ENCODE measurements around the gene PWP2.
"Not testable (repeated sequence)": the region's sequence is repeated elsewhere in the genome, so short reads cannot be mapped to it uniquely, and the experiment has no call there.

PWP2 gene

GRCh38 chr21:44107026-44107501 lies at the start of gene PWP2:
TSS of gene PWP2 (plus strand) at chr21:44107399. CDS start at chr21:44107417, 18 bp downstream.
- DNase-seq = not testable (repeated sequence)

- no peak for DNase-seq
Observed at GRCh38 chr21:44057960-44058651, 49.1 kb upstream of the PWP2 start.

- no peak for DNase-seq
Observed at GRCh38 chr21:44058652-44058964, 48.6 kb upstream of the PWP2 start.

GRCh38 chr21:44058981-44059380 lies 48.2 kb upstream of the PWP2 start:
- DNase-seq = no peak

GRCh38 chr21:44059710-44060109 lies 47.5 kb upstream of the PWP2 start:
- DNase-seq = no peak

DNA sequence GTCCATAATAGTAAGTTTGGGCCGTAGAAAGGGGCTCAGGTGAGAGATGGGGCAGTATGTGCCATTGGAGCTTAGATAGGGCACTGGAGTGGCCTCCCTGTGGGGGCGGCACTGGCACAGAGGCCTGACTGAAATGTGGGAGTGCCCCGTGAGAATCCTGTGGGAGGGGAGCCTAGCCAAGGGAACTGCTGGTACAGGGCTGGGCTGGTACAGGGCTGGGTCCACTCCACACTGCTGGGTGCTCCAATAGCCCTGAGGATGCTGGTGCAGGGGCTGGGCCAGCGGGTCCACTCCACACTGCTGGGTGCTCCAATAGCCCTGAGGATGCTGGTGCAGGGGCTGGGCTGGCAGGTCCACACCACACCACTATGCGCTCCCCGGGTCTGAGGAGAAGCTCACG lies 44.8 kb upstream of the PWP2 start:
- DNase-seq = no peak

GRCh38 chr21:44063151-44063912 lies 43.9 kb upstream of the PWP2 start:
- no peak for DNase-seq

DNA sequence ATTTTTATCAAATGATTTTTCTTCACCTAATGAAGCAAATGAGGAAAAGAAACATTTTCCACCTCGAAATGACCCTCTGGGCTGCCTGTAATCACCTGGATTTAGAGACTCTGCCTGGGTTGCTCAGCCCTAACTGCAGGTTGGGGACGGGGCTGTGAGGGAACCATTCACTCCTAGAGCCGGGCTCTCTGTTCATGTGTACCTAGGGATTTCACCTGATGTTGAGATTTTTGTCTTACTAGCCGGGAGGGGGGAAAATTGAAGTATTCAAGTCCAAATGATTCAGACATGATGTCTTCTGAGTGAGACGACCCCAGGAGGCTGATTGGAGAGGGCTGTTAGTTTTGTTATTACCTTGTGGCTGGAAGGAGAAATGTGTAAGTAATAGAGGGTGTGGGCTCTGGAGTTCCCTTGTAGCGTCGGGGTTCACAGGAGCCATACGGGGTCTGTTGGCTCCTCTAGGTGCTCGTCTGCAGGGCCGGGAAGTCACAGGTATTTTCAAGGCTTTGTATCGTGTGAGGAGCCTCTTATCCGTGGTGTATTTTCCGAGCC lies 42.3 kb upstream of the PWP2 start:
- no peak for DNase-seq

GRCh38 chr21:44065428-44065827 lies 41.8 kb upstream of the PWP2 start:
- peak; percentile 44 for DNase-seq

GRCh38 chr21:44066116-44066515 lies 41.1 kb upstream of the PWP2 start:
- no peak for DNase-seq

DNA sequence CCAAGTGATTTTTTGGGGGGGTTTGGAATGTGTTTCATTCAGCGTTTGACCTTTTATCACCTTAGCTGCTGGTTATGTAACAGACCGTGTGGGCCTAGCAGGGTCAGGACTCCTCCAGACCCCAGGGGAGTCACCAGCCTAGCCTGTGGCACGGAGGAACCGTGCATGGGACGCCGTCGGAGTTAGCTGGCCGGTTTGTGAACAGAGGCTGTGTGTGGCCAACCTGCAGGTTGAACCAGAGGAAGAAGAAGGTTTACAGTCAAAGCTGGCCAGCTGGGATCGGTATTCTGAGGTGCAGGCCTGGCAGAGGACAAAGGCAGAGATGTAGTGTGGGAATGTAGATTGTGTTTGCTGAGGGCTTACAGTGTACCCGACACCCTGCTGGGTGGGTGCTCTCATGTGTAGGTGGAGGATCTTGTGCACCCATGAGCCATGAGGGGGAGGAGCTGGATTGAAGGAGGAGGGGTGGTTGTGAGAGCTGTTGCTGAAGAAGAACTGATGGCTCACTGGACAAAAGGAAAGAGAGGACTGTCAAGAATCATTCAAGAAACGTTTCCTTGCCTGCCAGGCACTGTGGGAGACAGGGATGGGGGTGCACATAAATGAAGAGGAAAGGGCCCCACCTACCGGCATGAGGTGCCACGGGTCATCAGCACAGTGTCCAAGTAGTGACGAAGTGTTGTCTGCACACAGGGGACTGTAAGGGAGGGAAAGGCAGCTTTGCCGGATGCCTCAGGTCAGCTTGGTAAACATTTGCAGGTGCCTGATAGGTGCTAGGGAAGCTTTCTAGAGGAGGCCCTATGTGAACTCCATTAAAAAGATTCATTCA lies 40.0 kb upstream of the PWP2 start:
- DNase-seq = no peak

GRCh38 chr21:44070391-44070790 lies 36.8 kb upstream of the PWP2 start:
- no peak for DNase-seq

GRCh38 chr21:44071359-44072104 lies 35.7 kb upstream of the PWP2 start:
- no peak for DNase-seq

- no peak for DNase-seq
Observed at GRCh38 chr21:44072111-44072510, 35.1 kb upstream of the PWP2 start.

- DNase-seq = no peak
Observed at GRCh38 chr21:44074315-44074958, 32.8 kb upstream of the PWP2 start.

- no peak for DNase-seq
Observed at GRCh38 chr21:44076316-44076715, 30.9 kb upstream of the PWP2 start.

DNA sequence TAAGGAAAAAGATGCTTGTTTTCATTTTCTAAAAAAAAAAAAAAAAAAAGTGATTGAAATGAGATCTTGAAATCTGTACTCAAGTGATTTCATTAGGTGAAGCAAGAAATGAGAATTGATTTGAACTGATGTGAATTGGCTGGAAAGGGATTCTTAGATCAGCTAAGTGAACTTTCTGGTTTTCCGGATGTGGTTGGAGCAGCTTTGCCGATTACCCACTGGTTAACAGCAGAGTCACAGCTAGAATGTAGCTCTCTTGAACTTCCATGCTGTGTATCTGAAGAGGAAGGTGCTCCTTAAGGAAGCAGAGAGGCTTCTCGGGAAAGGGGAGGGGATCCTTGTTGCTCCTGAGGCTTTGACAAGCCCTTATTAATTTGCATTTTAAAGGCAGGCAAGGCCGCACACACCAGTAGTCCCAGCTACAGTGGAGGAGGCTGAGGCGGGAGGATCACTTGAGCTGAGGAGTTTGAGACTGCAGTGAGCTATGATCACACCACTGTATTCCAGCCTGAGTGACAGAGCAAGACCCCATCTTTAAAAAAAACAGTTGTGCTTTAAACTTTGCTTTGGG lies 28.7 kb upstream of the PWP2 start:
- DNase-seq = no peak

DNA sequence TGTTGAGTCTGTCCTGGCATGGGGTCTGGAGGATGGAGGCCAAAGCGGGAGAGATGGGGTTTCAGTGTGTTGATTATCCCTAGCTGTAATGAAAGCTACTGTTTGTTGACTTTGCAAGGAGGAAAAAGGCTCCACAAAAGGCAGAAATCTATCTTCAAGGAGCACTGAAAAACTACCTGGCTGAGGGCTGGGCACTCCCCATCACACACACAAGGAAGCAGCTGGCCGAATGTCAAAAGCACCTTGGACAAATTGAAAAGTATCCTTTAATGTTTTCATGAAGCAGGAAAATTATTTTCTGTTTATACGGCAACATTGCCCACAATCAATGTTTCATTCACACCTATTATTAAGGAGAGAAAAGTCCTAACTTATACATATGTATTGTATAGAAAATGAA lies 27.8 kb upstream of the PWP2 start:
- no peak for DNase-seq

- DNase-seq = no peak
Observed at GRCh38 chr21:44079846-44080245, 27.4 kb upstream of the PWP2 start.

DNA sequence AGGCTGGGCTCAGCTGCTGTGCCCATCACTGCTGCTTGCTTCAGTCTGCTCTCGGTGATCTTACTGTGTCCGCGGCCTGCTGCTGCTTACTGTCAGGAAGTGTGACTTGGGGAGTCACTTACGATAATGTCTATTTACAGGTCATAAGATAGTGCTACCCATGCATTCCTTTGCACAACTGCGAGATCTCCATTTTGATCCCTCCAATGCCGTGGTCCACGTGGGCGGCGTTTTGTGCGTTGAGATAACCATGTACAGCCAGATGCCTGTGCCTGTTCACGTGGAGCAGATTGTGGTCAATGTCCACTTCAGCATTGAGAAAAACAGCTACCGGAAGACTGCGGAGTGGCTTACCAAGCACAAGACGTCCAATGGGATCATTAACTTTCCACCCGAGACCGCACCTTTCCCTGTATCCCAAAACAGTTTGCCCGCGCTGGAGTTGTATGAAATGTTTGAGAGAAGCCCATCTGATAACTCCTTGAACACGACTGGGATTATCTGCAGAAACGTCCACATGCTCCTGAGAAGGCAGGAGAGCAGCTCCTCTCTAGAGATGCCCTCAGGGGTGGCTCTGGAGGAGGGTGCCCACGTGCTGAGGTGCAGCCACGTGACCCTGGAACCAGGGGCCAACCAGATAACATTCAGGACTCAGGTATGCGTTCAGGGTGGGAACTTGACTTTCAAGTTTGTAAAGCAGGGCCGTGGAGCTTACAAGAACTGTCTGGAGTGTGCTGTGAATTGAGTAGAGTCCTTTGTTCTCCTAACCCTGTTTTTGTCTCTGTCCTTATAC lies 24.4 kb upstream of the PWP2 start:
- no peak for DNase-seq
